LNCaP clone FGC (cell line): ENCODE results near the gene SLC12A5.

Experiments used
- DNase-seq: peaks from one replicate; pipeline ENCODE4 v3.0.0-alpha.2; 2011; ENCODE audit warnings: low read depth
- H3K4me3 ChIP-seq: 2 replicates; pipeline ENCODE4 v1.5.1; 2011; ENCODE audit warnings: mild to moderate bottlenecking, low read depth, low read length, control low read depth
- TF ChIP-seq, protein P1 (sequence below): IDR thresholded peaks from 2 replicates; pipeline ENCODE4 v1.5.1; 2012; ENCODE audit warnings: mild to moderate bottlenecking; ENCODE audit not compliant: control insufficient read depth, insufficient read depth; ENCODE audit errors: extremely low read depth

Gene SLC12A5

GRCh38 chr20:46108435-46108841, 79.4 kb downstream of the SLC12A5 start:
- TF ChIP-seq, protein P1, sequence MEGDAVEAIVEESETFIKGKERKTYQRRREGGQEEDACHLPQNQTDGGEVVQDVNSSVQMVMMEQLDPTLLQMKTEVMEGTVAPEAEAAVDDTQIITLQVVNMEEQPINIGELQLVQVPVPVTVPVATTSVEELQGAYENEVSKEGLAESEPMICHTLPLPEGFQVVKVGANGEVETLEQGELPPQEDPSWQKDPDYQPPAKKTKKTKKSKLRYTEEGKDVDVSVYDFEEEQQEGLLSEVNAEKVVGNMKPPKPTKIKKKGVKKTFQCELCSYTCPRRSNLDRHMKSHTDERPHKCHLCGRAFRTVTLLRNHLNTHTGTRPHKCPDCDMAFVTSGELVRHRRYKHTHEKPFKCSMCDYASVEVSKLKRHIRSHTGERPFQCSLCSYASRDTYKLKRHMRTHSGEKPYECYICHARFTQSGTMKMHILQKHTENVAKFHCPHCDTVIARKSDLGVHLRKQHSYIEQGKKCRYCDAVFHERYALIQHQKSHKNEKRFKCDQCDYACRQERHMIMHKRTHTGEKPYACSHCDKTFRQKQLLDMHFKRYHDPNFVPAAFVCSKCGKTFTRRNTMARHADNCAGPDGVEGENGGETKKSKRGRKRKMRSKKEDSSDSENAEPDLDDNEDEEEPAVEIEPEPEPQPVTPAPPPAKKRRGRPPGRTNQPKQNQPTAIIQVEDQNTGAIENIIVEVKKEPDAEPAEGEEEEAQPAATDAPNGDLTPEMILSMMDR: no peak
- H3K4me3 ChIP-seq: no peak overlapping the region
- no peak for DNase-seq

DNA sequence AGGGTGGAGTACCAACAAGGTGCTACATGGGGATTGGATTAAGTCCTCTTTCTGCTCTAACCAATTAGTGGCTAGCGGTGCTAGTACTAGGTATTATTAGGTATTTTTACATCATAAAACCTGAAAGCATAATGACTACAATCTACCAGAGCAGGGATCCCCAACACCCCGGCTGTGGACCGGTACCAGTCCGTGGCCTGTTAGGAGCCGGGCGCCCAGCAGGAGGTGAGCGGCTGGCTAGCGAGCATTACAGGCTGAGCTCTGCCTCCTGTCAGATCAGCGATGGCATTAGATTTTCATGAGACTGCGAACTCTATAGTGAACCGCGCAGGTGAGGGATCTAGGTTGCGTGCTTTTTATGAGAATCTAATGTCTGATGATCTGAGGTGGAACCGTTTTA, 80.0 kb downstream of the SLC12A5 start:
- no peak overlapping the region for H3K4me3 ChIP-seq
- TF ChIP-seq, protein P1: no peak
- no peak for DNase-seq
